Hematopoietic multipotent progenitor cell treated with erythropoietin and hydrocortisone succinate and interleukin-3 and kit ligand, for 4 days (in vitro differentiated cells): ENCODE measurements around the gene GH2.
"Not testable (repeated sequence)": the region's sequence is repeated elsewhere in the genome, so short reads cannot be mapped to it uniquely, and the experiment has no call there.

Experiments used
- DNase-seq: peaks from one replicate; pipeline ENCODE4 v3.0.0-alpha.2; 2015

GH2 gene

DNA sequence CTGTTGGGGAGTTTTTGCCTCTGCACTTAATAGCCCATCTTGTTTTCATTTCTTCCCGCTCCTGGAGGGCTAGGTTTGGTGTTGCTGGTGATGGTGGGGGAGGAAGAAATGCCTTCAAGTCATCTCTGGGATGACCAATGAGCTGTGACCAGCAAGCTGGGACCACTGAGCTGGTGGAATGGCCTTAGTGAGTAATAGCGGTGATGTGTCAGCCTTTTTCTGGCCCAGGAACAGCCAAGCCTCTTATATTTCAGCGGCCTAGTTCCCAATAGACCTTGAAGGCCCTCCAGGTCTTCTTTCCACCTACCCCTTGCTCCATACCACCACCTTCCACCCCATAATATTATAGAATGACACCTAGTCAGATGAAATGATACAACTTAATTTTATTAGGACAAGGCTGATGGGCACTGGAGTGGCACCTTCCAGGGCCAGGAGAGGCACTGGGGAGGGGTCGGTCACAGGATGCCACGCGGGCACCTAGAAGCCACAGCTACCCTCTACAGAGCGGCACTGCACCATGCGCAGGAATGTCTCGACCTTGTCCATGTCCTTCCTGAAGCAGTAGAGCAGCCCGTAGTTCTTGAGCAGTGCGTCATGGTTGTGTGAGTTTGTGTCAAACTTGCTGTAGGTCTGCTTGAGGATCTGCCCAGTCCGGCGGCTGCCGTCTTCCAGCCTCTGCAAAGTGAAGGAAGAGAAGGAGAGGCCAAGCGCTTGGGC, 9.9 kb downstream of the GH2 start:
- DNase-seq, result not testable (repeated sequence)

DNA sequence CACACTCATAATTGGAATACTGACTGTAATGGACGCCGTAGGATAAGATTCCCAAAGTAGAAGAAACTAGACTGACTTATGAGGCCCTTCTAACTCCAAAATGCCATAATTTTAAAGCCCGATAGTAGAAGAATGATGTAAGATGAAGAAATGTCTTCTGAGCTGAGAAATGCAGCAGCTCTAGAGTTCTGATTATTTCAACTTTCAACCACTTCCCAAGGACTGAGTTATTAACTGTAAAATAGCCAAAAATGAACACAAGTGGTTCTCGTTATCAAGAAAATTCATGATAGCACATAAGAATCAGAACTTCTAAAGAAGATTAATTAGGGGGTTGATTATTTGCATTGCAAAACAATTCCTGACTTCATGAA, 11.5 kb downstream of the GH2 start:
- not testable (repeated sequence) for DNase-seq

DNA sequence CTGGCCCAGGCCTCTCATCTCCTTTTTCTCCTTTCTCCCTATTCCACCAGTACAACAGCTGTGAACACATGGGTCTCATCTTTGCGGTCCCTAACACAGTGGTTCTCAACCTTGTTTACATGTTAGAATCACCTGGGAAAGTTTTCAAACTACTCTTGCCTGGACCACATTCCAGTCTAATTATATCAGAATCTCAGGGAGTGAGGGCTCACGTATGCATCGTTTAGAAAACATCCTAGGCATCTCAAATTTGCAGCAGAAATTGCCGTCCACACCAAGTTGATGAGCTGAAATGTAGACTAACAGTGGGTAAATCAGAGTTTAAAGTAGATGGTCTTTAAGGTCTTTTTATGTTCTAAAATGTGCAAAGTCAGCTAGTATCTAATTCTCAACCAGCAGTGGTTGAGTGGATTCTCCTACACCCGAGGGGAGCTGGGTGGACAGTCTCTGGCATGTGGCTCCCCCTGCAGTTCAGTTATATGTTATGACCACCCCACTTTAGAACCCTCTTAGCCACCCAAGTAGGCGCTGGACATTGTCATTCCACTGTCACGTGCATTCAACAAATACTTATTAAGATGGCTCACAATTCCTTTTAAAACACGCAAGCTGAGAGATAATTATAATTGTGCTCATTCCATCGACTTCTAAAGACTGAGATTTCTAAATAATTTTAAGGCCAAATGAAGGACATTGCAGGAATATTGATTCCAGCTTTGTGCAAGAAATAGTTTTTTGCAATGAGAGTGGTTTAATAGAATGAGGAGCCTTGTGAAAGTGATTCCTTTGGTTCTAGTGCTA, 12.1 kb downstream of the GH2 start:
- DNase-seq, result peak; percentile 13

DNA sequence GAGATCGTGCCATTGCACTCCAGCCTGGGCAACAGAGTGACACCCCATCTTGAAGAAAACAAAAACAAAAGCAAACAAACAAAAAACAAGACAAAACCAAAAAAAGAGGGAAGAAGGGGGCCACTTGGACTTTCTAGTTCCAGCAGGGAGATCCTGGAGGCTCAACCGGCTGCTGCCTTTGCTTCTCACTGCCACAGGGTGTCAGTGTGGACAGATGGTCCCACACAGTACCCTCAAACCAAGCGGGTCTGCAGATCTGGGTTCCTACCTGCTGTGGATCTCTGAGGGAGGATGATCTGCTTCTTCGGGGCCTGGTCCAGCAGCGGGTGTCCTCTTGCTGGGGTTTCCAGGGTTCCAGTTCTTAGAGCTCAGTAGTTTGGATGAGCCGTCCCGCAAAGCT, 15.1 kb downstream of the GH2 start:
- peak; percentile 14 for DNase-seq

DNA sequence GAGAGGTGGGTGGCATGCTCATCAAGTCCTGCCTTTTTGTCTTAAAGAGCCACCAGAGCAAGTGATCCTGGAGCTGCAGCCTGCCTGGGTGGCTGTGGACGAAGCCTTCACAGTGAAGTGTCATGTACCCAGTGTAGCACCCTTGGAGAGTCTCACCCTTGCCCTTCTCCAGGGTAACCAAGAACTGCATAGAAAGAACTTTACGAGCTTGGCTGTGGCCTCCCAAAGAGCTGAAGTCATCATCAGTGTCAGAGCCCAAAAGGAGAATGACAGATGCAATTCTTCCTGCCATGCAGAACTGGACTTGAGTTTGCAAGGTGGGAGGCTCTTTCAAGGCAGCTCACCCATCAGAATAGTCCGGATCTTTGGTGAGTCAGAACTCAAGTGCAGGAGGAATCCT, 22.5 kb downstream of the GH2 start:
- no peak for DNase-seq

DNA sequence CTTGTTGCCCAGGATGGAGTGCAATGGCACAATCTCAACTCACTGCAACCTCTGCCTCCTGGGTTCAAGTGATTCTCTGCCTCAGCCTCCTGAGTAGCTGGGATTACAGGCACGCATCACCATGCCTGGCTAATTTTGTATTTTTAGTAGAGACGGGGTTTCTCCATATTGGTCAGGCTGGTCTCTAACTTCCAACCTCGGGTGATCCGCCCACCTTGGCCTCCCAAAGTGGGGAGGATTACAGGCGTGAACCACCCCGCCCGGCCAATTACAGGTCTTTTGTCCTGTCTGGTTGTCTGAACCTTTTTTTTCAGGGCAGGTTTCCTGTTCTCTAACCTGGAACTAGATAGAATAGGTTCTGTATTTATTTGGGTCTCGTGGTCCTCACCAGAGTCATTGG, 25.3 kb downstream of the GH2 start:
- not testable (repeated sequence) for DNase-seq

DNA sequence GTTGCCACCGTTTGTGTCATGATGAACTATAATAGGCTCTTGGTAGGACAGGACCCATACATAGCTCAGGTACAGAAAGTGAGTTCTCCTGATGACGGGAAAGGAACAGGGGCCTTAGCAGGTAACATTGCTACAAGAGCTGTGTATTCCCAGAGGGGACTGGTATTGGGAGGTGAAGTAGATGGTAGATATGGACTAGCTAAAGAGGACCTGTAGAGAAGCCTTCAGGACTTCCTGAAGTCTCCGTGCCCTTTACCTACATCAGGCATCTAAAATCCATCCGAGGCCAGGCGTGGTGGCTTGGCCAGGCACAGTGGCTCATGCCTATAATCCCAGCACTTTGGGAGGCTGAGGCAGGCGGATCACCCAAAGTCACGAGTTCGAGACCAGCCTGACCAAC, 26.6 kb downstream of the GH2 start:
- DNase-seq, result no peak

DNA sequence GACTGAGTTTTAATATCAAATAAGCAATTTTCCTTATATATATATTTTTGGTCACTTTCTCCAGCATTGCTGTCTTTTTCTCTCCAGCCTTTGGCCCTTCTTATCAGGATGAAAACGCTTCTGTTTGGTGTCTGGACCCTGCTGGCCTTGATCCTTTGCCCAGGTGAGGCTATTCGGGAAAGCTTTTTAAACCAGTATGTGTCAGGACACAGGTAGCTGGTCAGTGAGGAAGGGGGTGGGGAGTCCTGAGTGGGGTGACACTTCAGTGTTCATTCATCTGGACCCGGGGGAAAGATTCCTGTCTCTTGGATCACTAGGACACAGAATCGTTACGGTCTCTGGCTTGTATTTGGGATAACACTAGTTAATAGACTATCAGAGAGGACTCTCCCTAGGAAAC, 27.0 kb downstream of the GH2 start:
- DNase-seq, result no peak

DNA sequence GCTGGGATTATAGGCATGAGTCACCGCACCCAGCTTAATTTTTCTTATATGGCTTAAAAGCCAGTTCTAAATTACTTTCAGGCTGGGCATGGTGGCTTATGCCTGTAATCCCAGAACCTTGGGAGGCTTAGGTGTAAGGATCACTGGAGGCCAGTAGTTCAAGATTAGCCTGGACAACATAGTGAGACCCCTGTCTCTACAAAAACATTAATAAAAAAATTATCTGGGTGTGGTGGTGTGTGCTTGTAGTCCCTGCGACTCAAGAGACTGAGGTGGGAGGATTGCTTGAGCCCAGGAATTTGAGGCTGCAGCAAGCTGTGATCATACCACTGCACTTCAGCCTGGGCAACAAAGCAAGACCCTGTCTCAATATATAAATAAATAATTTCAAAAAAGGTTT, 28.5 kb downstream of the GH2 start:
- DNase-seq, result no peak

DNA sequence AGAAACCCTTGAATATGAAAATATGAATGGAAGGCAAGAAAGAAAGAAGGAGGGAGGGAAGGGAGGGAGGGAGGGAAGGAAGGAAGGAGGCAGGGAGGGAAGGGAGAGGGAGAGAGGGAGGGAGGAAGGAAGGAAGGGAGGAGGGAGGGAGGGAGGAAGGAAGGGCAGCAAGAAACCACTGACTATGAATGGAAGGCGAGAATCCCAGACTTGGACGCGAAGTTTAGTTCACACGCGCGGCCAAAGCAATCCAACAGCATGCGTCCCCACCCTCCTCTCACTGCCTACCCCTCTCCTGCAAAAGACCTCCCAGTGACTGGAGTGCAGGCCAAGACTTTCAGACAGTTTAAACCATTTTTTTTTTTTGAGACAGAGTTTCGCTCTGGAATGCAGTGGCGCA, 31.3 kb downstream of the GH2 start:
- DNase-seq, result no peak

DNA sequence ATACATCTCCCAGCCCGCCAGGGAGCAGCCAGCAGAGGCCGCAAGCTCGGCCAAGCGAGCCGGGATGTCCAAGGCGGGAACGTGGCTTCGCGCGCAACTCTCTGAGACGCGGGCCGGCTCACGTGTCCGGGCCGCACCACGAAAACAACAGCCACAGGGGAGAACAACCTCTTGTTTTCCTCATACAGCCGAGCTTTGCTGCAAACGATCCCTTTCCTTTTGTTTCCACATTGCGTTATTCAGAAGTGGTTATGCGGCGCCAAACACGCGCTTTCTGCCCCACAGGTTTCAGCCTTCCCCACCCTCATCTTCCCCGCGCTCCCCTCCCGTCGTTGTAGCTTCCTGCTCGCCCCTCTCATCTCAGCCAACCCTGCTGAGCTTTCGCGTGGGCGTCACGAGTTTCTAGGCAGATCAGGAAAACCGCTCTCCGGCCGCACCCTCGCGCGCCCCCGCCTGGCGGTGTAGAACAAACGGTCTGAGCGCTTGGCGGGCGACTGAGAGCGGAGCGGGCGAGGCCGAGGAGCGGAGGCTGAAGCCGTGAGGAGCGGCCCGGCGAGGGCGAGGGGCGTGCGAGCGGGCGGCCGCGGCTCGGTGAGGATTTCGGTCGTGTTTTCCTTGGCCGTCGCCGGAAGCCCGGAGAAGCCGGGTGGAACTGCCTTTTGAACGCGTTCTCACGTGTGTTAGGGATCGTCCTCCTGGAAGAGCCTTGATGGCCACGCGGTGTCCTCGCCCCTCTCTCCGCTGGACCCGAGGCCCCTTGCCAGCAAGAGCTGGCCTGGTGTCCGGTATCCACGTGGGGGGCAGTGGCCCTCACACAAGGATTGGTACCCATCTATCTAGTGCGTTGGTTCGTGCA, 32.7 kb downstream of the GH2 start:
- DNase-seq, result peak; percentile 98

DNA sequence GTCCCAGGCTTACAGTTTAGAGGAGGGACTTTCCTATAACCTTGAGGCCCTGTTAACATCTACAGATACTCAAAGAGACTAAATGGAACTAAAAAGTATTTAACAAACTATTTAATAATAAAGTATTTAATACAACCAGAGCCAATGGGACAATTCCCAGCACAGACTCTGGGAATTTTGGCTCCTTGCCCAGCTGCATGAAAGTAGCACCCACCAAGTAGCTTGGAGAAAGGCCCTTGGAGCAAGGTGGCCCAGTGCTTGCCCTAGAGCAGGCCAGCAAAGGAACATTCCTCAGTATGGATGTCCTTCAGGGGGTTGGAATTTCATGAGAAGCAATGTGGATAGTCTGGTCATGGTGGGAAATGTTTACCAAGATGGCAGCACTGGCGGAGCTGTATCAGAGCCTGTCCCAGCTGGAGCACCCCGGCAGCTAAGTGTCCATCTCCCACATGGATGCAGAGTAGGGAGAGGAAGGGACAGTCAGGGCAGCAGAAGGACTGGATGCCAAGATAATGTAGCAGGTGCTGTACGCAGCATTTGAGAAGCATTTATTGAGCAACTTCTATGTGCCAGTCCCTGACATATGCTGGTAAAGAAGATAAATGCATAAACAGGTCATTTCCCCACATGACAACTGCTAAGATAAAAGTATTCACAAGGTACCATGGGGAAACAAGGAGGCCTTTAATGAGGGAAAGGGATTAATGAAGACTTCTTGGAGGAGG, 34.1 kb downstream of the GH2 start:
- no peak for DNase-seq

DNA sequence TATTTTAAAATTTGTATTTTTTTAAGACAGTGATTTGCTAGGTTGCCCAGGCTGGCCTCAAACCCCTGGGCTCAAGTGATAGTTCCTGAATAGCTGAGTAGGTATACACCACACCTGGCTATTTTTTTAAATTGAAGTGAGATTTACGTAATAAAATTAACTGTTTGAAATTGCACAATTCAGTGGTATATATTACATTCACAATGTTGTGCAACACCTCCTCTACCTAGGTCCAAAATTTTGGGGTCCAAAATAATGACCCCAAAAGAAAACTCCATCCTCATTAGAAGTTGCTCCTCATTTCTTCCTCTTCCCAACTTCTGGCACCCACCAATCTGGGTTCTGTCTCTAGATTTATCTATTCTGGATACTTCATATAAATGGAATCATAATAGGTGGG, 36.2 kb downstream of the GH2 start:
- no peak for DNase-seq

DNA sequence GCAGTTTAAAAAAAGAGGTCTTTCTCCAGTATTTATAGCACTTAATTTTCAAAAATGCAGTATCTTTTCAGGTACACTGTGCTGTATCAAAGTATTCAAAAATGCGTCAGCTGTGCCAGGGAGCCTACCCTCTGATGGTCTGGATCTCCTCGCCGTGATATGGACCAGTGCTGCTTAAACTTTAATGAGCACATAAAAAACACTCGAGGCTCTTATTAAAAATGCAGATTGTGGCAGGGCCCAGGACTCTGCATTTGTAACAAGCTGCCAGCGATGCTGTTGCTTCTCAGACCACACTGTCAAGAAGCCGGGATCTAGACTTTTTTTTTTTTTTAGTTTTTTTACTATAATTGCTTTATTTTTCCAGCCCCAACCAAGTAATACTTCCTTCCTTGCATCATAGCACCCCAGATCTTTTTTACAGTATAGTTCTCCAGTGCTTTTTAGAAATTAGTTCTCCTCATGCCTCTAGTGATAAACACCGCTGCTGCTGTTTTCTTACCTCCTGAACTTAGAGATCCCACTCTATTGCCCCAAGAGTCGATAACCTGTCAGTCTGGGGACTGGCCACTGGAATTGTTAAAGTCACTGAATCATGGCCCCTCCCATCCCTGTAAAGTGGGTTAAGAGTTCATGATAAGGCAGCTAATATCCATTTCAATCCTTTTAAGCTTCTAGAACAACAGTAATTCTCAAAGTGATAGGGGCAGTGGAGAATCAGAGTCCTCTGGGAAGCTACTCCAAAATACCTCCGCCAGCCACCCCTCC, 37.6 kb downstream of the GH2 start:
- peak; percentile 50 for DNase-seq

DNA sequence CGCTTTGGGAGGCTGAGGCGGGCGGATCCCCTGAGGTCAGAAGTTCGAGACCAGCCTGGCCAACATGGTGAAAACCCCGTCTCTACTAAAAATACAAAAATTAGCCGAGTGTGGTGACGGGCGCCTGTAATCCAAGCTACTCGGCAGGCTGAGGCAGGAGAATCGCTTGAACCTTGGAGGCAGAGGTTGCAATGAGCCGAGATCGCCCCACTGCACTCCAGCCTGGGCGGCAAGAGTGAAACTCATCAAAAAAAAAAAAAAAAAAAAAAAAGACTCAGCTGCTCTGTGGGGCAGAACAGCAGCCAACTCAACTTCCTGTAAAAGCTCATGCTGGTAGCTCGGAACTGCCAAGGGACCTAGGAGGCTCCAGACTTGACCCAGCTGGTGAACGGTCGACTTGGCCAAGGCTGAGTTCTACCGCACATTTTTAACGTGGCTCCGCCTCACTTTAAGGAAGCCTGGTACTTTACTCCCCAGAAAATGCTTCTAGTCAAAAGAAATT, 38.3 kb downstream of the GH2 start:
- peak; percentile 87 for DNase-seq

DNA sequence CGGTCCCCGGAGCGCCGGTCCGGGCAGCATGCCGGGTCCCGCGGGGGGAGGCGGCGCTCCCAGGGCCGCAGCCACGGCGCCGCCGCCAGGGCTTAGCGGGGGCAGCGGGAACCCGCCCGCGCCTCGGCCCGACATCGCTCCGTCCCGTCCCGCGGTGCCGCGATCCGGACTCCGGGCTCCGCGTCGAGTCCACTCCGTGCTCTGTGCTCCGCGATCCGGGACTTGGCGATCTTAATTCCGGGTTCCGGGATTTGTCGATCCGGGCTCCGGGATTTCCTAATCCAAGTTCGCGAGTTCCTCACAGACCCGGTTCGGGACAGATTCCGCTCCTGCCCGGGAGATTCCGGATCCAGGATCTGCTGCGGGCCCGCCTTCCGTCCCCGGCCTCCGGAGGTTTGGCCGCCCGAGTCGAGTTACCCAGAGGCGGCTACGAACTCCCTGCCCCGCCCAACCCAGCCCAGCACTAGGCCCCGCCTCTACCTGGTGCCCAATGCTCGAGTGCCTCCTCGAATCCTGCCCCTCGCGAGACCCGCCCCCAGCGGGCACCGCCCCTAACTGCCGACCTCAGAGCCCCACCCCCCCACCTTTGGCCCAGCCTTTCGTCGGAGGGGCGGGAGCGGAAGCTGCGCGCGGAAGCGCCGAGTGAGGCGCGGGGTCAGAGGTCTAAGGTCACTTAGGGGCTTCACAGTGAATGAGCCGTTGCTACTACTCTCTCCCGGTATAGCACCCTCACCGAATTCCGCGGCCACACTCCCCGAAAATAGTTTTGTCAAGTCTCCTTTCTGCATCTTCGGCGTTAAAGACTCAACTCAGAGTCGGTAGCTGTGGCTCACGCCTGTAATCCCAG, 39.0 kb downstream of the GH2 start, which contains the start of gene SMARCD2:
Gene SMARCD2, minus strand, starts transcription at position 146 of the 847 bp plus-strand sequence. Its CDS starts 11 bp downstream, at position 135.
- peak; percentile 99 for DNase-seq

DNA sequence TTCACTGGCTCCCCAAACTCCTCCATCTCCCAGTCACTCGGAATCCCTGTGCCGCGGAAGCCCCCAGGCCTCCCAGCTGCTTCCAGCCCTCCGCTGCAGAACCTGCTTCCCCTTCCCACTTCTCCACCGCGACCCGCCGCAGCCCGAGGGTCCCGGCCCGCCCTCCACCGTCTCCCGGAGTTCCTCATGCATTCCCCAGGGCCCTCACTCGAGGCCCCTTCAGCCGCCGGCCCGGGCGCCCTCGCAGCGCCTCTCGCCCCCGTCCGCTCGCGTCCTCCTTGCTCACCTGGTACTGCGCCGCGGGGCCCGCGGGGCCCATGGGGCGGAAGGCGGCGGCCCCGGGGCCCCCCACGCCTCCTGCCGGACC, 39.6 kb downstream of the GH2 start:
- DNase-seq, result no peak

DNA sequence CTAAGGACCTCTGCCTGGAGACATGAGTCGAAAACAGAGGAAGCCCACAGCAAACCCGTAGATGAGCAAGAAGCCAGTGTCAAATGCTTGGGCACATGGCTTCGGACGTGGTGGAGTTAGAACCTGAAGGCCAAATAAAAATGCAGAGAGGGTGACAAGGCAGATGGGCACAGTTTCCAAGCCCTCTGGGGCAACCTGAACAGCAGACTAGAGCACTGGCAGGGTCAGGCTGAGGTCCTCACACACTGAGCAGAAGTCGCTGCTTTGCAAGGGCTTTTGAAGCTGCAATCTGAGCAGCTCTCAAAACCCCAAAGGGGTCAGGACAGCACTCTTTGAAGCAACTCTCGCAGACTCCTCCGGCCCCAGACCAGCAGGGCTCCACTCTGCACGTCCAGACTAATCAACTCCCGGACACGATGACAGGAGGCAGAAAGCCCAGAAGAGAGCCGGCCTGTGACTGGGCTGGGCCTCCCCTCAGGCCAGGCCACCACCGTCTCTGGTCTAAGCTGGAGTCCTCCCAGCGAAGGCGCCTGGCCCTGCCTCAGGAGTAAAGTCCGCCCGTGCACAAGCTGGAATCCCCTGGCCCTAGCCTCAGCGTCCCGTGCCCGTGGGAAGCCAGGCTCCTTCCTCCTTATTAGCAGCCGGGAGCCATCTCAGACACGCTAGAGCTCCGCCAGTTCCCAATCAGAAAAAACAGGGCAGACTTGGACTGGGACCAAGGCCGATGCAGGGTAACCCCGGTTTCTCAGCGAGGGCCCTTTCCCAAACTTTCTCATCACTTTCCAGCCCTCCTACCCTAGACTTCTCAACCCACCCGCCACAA, 40.2 kb downstream of the GH2 start:
- peak; percentile 46 for DNase-seq

DNA sequence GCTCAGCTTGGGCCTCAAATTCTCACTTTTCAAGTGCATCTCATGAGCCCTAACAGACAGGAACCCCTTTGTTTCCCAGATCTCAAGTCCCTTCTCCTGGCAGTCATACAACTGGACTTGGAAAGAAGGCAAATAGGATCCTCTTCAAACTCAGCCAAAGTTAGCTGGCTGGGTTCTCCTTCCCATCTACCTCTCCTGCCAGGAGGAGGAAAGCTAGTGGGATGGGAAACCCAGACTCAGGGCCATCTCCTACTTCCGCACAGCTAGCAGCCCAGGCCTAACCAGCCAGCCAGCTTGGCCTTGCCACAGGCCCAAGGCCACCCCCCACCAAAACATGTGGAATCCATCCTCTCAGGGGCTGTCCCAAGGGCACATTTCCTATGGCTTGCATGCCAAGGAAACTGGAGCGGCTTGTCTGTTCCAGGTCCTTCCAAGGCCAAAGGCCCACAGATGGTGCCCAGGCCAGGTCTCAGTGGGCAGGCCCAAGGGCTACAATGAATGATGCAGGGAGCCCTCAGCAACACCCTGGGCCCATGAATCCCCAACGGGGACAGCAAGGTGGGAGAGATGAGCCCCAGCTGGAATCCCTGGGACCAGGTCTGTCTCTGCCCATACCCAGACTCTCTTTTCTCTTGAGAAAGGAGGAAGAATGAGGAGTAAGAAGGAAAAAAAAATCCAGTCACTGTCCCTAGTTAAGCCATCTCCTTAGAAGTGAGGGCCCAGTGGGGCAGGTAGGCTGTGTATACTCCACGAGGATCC, 41.0 kb downstream of the GH2 start:
- no peak for DNase-seq
